Activated naive CD4-positive, alpha-beta T cell treated with Interleukin-2 at 50 U/mL for 16 hours (primary cell): ENCODE data around the gene LTA4H.

Experiments used
- DNase-seq: peaks from one replicate; pipeline ENCODE4 v3.0.0-alpha.2; 2020

The LTA4H gene

DNA sequence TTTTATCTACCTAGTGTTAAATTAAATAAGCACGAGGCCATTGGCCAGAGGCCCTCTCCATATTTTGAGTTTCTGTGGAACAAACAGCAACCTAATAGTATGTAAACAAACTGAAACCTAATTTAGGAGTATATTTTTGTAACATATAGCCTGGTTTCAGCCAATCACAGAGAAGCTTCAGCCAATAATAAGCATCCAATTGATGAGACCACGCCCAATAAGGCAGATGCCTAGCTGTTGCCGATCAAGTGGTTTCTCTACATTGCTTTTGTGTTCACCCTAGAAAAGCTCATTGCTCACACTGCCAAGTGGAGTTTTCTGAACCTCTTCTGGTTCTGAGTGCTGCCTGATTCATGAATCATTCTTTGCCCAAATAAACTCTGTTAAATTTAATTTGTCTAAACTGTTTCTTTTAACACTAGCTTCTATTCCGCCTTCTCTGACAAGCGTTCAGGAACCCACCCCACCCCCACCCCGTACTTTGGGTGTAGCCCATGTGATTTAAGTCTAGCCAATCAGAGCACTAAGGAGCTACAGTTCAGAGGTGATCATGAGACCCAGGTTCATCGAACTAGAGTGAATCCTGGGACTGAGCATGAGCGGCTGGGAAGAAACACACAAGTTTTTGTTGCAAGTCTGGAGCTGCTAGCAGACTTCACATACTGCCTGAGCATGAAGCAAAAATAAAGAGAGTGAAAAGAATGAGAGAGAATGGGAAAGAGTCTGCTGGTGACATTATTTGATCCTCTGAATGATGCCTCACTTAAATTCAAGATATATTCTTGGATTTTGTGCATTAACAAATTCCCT is 21.5 kb upstream of the LTA4H start:
- DNase-seq, result no peak

DNA sequence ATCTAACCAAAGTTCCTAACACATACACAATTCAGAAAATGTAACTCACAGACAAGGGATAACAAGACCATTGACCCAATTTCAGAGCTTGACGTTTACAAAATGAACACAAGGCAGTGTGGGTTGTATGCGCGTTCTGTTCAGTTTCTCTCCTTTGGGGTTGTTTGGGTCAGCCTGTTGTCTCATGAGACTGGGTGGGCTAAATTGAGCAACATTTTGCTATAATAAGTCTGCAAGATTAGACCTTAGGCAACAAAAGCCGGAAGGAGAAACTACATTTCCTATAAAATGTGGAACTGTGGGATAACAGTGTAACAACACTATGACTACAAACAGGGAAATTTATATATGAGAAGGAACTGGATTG is 18.8 kb upstream of the LTA4H start:
- DNase-seq, result no peak

- no peak for DNase-seq
Measured at GRCh38 chr12:96053476-96054243, 18.3 kb upstream of the LTA4H start.

GRCh38 chr12:96051756-96052485 is 16.5 kb upstream of the LTA4H start:
- DNase-seq, result no peak

DNA sequence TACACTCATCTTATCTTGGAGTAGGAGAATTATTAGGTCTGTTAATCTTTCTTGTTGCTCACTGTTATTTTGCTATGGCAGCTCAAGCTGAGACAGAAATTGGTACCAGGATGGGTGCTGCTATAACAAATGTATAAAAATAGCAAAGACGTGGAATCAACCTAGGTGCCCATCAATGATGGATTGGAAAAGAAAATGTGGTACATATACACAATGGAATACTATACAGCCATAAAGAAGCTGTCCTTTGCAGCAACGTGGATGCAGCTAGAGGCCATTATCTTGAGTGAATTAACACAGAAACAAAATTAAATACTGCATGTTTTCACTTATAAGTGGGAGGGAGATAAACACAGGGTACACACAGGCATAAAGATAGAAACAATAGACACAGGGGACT is 14.8 kb upstream of the LTA4H start:
- no peak for DNase-seq

- no peak for DNase-seq
Measured at GRCh38 chr12:96049101-96049500, 13.7 kb upstream of the LTA4H start.

DNA sequence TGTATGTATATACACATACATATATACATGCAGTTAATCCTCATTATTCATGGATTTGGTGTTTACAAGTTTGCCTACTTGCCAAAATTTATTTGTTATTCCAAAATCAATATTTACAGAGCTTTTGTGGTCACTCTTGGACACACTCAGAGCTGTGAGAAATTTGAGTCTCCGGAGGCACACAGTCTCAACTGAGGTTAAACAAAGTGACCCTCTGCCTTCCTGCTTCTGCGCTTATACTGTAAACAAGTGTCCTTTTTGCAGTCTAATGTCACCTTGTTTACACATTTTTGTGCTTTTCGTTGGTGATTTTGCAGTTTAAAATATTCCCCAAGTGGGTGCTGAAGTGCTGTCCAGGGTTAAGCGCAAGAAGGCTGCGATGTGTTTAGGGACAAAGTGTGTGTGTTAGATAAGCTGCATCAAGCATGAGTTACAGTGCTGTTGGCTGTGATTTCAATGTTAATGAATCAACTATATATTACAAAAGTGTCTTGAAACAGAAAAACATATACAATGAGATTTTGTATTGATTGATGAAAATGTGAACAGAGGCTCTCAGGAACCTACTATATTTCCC is 13.1 kb upstream of the LTA4H start:
- DNase-seq, result no peak

DNA sequence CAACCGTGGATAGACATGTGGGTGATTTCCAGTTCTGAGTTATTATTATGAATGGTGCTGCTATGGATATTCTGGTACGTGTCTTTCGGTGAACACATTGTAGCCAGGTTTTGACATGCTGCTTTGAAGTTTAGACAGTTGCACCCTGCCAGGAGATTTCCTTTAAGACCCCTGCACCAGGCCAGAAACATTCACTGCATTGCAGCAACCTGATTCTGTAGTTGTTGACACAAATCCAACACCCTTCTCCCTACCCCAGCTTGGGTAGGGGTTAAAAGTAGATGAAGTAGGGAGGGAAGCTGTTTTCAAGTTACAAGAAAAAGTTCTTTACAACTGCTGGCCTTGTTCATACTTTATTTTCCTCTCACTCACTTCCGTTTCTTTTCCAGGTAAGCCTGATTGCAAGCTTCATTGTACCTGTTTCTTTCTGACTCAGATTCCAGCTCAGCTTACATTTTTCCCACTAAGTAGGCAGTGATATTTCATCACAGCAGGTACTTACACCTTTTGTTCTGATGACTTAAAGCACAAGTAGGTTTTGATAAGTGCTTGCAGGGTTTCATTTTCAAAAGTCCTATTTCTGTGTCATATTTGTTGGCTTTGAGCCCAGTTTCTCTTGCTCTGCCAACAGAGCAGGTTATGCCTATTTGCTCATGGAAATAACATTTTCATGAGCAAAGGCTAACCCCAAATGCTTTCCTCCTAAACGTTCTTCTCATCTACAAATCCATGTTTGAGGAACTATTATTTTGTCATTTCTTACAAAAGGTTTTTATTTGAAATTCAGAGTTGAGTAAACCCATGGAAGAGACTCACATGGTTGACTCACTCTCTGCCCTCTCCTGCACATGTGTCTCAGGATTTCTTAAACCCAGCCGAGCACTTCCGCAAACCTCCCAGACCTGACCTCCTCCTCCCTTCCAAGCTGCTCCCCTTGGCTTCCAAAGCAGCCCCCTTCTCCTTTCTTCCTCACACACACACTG is 12.1 kb upstream of the LTA4H start:
- no peak for DNase-seq

- DNase-seq, result no peak
Measured at GRCh38 chr12:96046543-96047228, 11.3 kb upstream of the LTA4H start.

GRCh38 chr12:96045566-96045965 is 10.2 kb upstream of the LTA4H start:
- no peak for DNase-seq

DNA sequence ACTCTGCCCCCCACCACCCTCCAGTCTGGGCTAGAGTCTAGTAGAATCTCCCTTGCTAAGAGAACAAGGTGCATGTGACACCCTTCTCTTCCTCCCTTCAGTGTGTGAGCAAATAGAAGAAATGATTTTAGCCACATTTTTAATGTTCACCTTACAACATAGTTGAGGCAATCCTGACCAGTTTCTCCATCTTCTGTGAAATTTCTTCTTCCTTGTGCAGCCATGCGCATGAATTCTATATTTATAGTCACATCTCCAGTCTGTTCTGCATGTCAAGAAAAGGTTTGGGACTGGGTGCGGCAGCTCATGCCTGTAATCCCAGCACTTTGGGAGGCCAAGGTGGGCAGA is 9.5 kb upstream of the LTA4H start:
- no peak for DNase-seq

- DNase-seq, result no peak
Measured at GRCh38 chr12:96044017-96044942, 8.9 kb upstream of the LTA4H start.

DNA sequence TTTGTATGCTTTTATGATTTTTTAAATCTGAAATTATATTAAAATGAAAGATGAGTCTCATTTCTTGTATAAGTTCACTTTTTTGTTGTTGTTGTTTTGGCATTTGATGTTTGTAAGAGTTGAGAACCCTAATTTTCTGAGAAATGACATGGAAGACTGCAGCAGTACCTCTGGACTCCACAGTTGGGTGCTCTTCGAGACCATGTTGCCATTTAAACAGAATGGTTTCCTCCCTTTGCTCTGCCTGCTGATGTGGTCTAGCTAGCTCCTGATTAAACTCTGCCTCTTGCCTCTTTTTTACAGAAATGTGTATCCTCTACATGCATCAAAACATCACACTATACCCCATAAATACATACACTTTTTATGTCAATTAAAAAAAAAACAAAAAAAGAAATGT is 5.8 kb upstream of the LTA4H start:
- no peak for DNase-seq

DNA sequence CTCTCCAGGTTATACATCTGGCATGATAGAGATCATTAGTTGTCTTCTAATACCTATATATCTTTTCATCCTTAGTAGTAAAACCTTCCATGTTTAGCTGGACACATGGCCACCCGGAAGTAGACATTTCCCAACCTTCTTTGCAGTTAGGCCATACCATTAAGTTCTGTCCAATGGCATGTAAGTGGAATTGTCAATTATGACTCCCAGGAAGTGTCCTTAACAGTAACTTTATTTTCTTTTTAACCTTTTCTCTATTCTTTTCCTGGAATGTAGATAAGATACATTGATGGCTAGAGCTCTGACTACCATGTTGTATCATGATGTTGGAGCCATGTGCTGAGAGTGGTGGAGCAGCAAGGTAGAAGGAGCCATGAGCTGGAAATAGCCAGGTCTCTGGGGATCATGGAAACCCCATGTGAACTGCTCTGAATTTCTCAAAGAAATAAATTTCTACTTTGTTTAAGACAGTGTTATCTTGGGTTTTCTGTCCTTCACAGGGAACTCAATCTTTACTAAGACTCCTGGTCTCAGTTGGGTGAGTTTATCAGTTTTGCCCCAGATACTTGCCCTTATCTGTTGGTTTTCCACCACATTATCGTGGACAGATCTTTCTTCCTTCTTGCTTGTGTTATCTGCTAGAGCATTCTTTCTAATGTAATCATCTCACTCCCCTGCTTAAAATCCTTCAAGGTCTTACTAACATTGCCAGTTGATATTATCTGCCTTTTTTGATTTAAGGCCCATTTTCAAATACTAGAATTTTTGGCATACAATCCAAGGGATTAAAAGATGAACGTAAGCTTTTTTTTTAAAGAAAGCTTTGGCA is 5.1 kb upstream of the LTA4H start:
- no peak for DNase-seq

GRCh38 chr12:96039516-96039915 is 4.1 kb upstream of the LTA4H start:
- DNase-seq, result no peak

DNA sequence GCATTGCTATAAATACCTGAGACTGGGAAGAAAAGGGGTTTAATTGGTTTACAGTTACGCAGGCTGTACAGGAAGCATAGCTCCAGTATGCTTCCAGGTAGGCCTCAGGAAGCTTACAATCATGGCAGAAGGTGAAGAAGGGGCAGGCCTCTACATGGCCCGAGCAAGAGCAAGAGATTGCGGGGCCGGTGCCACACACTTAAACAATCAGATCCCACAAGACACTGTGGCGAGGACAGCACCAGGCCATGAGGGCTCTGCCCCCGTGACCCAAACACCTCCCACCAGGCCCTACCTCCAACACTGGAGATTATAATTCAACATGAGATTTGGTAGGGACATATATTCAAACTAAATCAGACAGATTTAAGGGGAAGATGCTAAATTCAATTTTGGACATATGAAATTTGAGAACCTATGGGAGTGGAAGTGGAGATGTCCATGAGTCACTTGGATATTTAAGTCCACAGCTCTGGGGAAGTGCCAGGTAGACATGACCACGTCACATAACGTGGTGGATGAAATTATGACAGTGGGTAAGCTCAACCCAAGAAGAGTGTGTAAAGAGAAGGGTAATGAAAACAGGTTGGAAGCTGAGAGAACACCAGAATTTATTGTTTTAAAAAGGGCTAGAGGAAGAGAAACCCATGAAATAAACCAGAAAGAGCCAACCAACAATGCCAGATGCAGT is 1.5 kb upstream of the LTA4H start:
- DNase-seq, result no peak

DNA sequence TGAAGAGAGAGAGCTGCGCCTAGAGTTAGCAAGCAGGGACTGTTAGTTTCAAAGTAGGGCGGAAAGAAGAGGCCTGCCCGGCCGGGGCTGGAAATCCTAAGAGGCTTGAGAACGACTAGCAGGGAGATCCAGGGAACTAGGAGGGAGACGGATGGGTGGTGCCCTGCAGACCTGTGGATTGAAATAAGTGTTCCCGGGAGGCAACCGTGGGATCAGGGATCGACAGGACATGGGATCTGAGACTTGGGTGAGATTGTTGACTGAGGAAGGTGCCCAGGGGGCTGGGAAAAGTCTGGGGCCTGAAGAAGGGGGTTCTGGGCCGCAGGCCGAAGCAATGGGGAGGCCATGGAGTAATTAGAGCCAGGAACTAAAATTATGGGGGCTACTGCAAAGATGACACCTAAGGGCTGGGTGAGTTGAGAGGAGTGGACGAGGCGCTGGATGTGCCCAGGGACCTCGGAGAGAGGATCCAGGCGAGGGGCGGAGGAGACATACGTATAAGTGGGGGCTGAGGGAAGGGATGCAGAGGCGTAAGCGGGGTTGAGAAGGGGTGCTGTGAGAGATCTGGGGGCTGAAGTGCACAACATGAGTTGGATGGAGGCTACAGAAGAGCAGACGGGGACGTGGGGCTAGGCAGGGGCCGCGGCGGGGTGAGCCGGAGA is 635 bp downstream of the LTA4H start:
- DNase-seq, result no peak
